Activated T-helper 1 cell treated with Interleukin-2 at 50 U/mL for 16 hours (primary cell): ENCODE measurements around the gene GSG1L.

Experiments
- DNase-seq: peaks from one replicate; pipeline ENCODE4 v3.0.0-alpha.2; 2020; ENCODE audit warnings: low read depth

The GSG1L gene

GRCh38 chr16:28091656-28092055, 28.1 kb upstream of the GSG1L start:
- DNase-seq: no peak

GRCh38 chr16:28090646-28091377, 27.3 kb upstream of the GSG1L start:
- DNase-seq: no peak

- DNase-seq: no peak
Measured at GRCh38 chr16:28089992-28090365, 26.5 kb upstream of the GSG1L start.

GRCh38 chr16:28089205-28089991, 25.9 kb upstream of the GSG1L start:
- no peak for DNase-seq

GRCh38 chr16:28087675-28088300, 24.3 kb upstream of the GSG1L start:
- DNase-seq: no peak

GRCh38 chr16:28087140-28087660, 23.7 kb upstream of the GSG1L start:
- DNase-seq: no peak

GRCh38 chr16:28086186-28087139, 22.9 kb upstream of the GSG1L start:
- no peak for DNase-seq

- DNase-seq: no peak
Measured at GRCh38 chr16:28085389-28086171, 22.1 kb upstream of the GSG1L start.

GRCh38 chr16:28084209-28084608, 20.7 kb upstream of the GSG1L start:
- no peak for DNase-seq

- DNase-seq: no peak
Measured at GRCh38 chr16:28082624-28083023, 19.1 kb upstream of the GSG1L start.

- DNase-seq: no peak
Measured at GRCh38 chr16:28081391-28081968, 18.0 kb upstream of the GSG1L start.

GRCh38 chr16:28078261-28078660, 14.7 kb upstream of the GSG1L start:
- DNase-seq: no peak

GRCh38 chr16:28073836-28074235, 10.3 kb upstream of the GSG1L start:
- DNase-seq: no peak

- DNase-seq: no peak
Measured at GRCh38 chr16:28072087-28072486, 8.6 kb upstream of the GSG1L start.

GRCh38 chr16:28069971-28070794, 6.7 kb upstream of the GSG1L start:
- DNase-seq: no peak

- DNase-seq: no peak
Measured at GRCh38 chr16:28068976-28069375, 5.5 kb upstream of the GSG1L start.

- DNase-seq: no peak
Measured at GRCh38 chr16:28067604-28068379, 4.3 kb upstream of the GSG1L start.

- no peak for DNase-seq
Measured at GRCh38 chr16:28064706-28065249, 1.3 kb upstream of the GSG1L start.

- no peak for DNase-seq
Measured at GRCh38 chr16:28064150-28064549, 636 bp upstream of the GSG1L start.
